Upper lobe of left lung (tissue), 6 donors: ENCODE measurements around the gene CCDC197. TPM values are rescaled to one million over a fixed set of nuclear protein-coding genes. Genes with fewer than 3 reads are reported as not detected.

Experiments used
- ATAC-seq, 2 donors: fragments of 200-7000 bp; cut with Tn5 transposase; one replicate each; pipeline ENCODE4 v1.9.1; 2022; ENCODE audit warnings: mild to moderate bottlenecking in 2 of 2, moderate library complexity in 2 of 2; ENCODE audit not compliant: low FRiP score in 2 of 2
- DNase-seq, 2 donors: peaks; one replicate each; pipeline ENCODE4 v3.0.0-alpha.2; 2019 to 2020
- H3K27ac ChIP-seq, 4 donors: fragments of 200-600 bp; sonication (generic); one replicate each; pipeline ENCODE4 v1.5.1; 2016 to 2019
- H3K27me3 ChIP-seq, 4 donors: fragments of 200-600 bp; sonication (generic); one replicate each; pipeline ENCODE4 v1.5.1; 2017 to 2019
- H3K36me3 ChIP-seq, 4 donors: fragments of 200-600 bp; sonication (generic); one replicate each; pipeline ENCODE4 v1.5.1; 2016 to 2019
- H3K4me1 ChIP-seq, 4 donors: fragments of 200-600 bp; sonication (generic); one replicate each; pipeline ENCODE4 v1.5.1; 2018 to 2019
- H3K4me3 ChIP-seq, 4 donors: fragments of 200-600 bp; sonication (generic); one replicate each; pipeline ENCODE4 v1.5.1; 2017 to 2019; ENCODE audit warnings: mild to moderate bottlenecking in 2 of 4, moderate library complexity in 1 of 4
- H3K9me3 ChIP-seq, 4 donors: fragments of 200-600 bp; sonication (generic); one replicate each; pipeline ENCODE4 v1.5.1; 2018 to 2019
- CTCF ChIP-seq, 6 experiments: fragments of 450-650 bp in 4 of 6; fragments of 200-600 bp in 2 of 6; sonication (generic) in 2 of 6; IDR thresholded peaks; one replicate each; pipeline ENCODE4 v1.5.1; 2016 to 2019; ENCODE audit warnings: antibody characterized with exemption in 6 of 6
- EP300 ChIP-seq, 4 donors: sonication (generic); formaldehyde crosslinking; IDR thresholded peaks; one replicate each; pipeline ENCODE4 v1.5.1; 2017; ENCODE audit warnings: antibody characterized with exemption in 4 of 4, control low read depth in 2 of 4
- POLR2A ChIP-seq, 4 donors: fragments of 450-650 bp; IDR thresholded peaks; one replicate each; pipeline ENCODE4 v1.5.1; 2016 to 2017; ENCODE audit warnings: antibody characterized with exemption in 4 of 4, mild to moderate bottlenecking in 2 of 4
- POLR2AphosphoS5 ChIP-seq, 2 donors: sonication (generic); formaldehyde crosslinking; IDR thresholded peaks; one replicate each; pipeline ENCODE4 v1.5.1; 2017; ENCODE audit warnings: antibody characterized with exemption in 2 of 2
- WGBS, 2 donors: methylation state at CpG; one replicate each; pipeline ENCODE4 v1.1.5; 2017 to 2018; 5-methylcytosine and 5-hydroxymethylcytosine counted together
- total RNA-seq, 6 donors: library from RNA; depleted of rRNA in 4 of 6; stranded (reverse); fragments of >200 nt in 4 of 6; gene quantifications; one replicate each; pipeline versions ENCODE4 v1.1.0 to v1.2.1, GENCODE V29; 2016 to 2021
- donor health status: DM: no; HTN: no; CAD: no; lungs with moderate emphysema.
- donor health status: DM: no; HTN: yes; CAD: no; lungs with severe emphysema.

Gene CCDC197
- total RNA-seq, 6 donors from 2014 or later, result not detected

- no peaks in the 10 kb centered on the region for H3K27me3 ChIP-seq
- no peak overlapping the region for H3K27ac ChIP-seq
- peak; percentile 53 to 55 for DNase-seq
- H3K36me3 ChIP-seq, result no peaks in the 10 kb centered on the region
- no peak overlapping the region for H3K4me3 ChIP-seq
- no peak for ATAC-seq
- H3K4me1 ChIP-seq, result peaks cover 7 to 27% (median 17%) of the 10 kb centered on the region in 4 donors
- no peaks in the 10 kb centered on the region for H3K9me3 ChIP-seq
- 81 to 95% methylated on average over 6 to 14 of the region's 14 CpGs for WGBS, 2 donors
- TF ChIP-seq POLR2AphosphoS5 (IDR thresholded peaks at IDR 0.05), result no peak
- TF ChIP-seq EP300 (IDR thresholded peaks at IDR 0.05), result no peak
- no peak for TF ChIP-seq POLR2A (IDR thresholded peaks at IDR 0.05)
- TF ChIP-seq CTCF (IDR thresholded peaks at IDR 0.05), result no peak
Measured at GRCh38 chr14:94027566-94028449, 30.7 kb downstream of the CCDC197 start.

GRCh38 chr14:94028450-94028826 lies 31.3 kb downstream of the CCDC197 start:
- Histone ChIP-seq H3K27ac (no peak overlapping the region), H3K36me3 (no peaks in the 10 kb centered on the region), H3K9me3 (no peaks in the 10 kb centered on the region), H3K4me3 (no peak overlapping the region), H3K4me1 (peaks cover 7 to 27% (median 17%) of the 10 kb centered on the region in 4 donors), H3K27me3 (no peaks in the 10 kb centered on the region)
- ATAC-seq, result no peak
- 78 to 86% methylated on average over 4 of the region's 4 CpGs for WGBS, 2 donors
- TF ChIP-seq POLR2A (IDR thresholded peaks at IDR 0.05), result no peak
- DNase-seq, result no peak

- H3K27me3 ChIP-seq, result no peaks in the 10 kb centered on the region
- H3K4me3 ChIP-seq, result no peak overlapping the region
- H3K4me1 ChIP-seq, result peaks cover 7 to 27% (median 17%) of the 10 kb centered on the region in 4 donors
- TF ChIP-seq EP300 (IDR thresholded peaks at IDR 0.05) (no peak), POLR2A (IDR thresholded peaks at IDR 0.05) (no peak), POLR2AphosphoS5 (IDR thresholded peaks at IDR 0.05) (no peak), CTCF (IDR thresholded peaks at IDR 0.05) (no peak)
- ATAC-seq (no peak), DNase-seq (no peak)
- no peaks in the 10 kb centered on the region for H3K36me3 ChIP-seq
- 69 to 77% methylated on average over 4 of the region's 4 CpGs for WGBS, 2 donors
- peak overlapping the region in 1 of 4 donors; percentile 20 for H3K27ac ChIP-seq
- H3K9me3 ChIP-seq, result no peaks in the 10 kb centered on the region
Measured at GRCh38 chr14:94029265-94029664, 32.2 kb downstream of the CCDC197 start.

- Histone ChIP-seq H3K27ac (no peak overlapping the region), H3K27me3 (no peaks in the 10 kb centered on the region), H3K36me3 (no peaks in the 10 kb centered on the region), H3K4me3 (no peak overlapping the region), H3K4me1 (peaks cover 7 to 27% (median 17%) of the 10 kb centered on the region in 4 donors), H3K9me3 (no peaks in the 10 kb centered on the region)
- 91 to 92% methylated on average over 7 of the region's 7 CpGs for WGBS, 2 donors
- TF ChIP-seq EP300 (IDR thresholded peaks at IDR 0.05), result no peak
- TF ChIP-seq POLR2AphosphoS5 (IDR thresholded peaks at IDR 0.05), result no peak
- no peak for TF ChIP-seq CTCF (IDR thresholded peaks at IDR 0.05)
- no peak for TF ChIP-seq POLR2A (IDR thresholded peaks at IDR 0.05)
- DNase-seq, result no peak
- ATAC-seq, result no peak
Measured at GRCh38 chr14:94029671-94030203, 32.6 kb downstream of the CCDC197 start.

GRCh38 chr14:94030571-94030970 lies 33.5 kb downstream of the CCDC197 start:
- Histone ChIP-seq H3K4me1 (peaks cover 7 to 27% (median 17%) of the 10 kb centered on the region in 4 donors), H3K27me3 (no peaks in the 10 kb centered on the region), H3K36me3 (no peaks in the 10 kb centered on the region), H3K27ac (no peak overlapping the region), H3K4me3 (no peak overlapping the region), H3K9me3 (no peaks in the 10 kb centered on the region)
- 85 to 92% methylated on average over 14 of the region's 14 CpGs for WGBS, 2 donors
- DNase-seq, result no peak
- no peak for TF ChIP-seq POLR2A (IDR thresholded peaks at IDR 0.05)
- no peak for TF ChIP-seq EP300 (IDR thresholded peaks at IDR 0.05)
- no peak for TF ChIP-seq CTCF (IDR thresholded peaks at IDR 0.05)
- no peak for TF ChIP-seq POLR2AphosphoS5 (IDR thresholded peaks at IDR 0.05)
- ATAC-seq, result no peak
